ENCODE results near the gene DUSP16.
"Not testable (repeated sequence)": the region's sequence is repeated elsewhere in the genome, so short reads cannot be mapped to it uniquely, and the experiment has no call there.

DUSP16 gene

DNA sequence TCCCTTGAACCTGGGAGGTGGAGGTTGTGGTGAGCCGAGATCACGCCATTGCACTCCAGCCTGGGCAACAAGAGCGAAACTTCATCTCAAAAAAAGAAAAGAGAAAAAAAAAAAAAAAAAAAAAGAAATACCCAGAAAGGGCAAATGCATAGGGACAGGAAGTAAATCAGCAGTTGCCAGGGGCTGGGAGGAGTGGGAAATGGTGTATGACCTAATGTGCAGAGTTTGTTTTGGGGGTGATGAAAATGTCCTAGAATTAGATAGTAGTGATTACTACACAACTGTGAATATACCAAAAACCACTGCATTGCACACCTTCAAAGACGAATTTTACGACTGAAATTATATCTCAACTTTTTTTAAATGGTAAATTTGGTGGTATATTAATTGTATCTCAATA, 20.4 kb downstream of the DUSP16 start:
- DNase-seq, result no peak

DNA sequence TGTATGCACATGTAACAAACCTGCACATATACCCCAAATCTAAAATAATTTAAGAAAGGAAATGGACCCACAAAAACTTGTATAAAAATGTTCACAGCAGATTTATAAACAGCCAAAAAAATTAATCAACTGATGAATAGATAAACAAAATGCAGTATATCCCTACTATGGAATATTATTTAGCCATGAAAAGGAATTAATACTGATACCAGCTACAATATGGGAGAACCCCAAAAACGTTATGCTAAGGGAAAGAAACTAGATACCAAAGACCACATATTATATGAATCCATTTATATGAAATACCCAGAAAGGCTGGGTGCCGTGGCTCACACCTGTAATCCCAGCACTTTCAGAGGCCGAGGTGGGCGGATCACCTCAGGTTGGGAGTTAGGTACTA, 20.9 kb downstream of the DUSP16 start:
- no peak for DNase-seq

DNA sequence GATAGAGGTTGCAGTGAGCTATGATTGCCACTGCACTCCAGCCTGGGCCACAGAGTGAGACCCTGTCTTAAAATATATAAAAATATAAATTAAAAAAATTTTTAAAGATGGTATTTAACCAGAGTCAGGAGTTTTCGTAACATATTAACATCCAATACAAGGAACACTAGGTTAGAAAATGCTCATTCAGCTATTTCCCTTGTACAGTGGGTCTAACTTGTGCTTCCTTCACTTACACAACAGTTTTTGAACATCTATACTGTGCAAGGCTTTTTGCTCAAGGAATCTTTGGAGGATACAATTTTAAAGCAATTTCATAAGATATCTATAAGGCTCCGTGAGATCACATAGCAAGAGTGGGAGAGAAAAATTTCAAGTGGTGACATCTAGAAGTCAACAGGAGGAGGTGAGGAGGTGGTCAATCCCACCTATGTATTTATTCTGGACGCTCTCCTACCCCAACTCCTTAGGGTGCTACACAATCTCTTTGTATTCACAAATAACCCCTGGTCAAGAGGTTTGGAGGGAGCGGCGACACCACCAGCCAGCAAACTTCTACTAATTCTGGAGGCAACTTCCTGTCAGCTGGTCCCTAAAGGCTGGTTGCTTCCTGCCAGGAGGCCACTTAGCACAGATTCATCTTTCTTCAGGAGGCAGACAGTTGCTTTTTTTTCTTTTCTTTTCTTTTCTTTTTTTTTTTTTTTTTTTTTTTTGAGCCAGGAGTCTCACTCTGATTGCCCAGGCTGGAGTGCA, 22.2 kb downstream of the DUSP16 start:
- DNase-seq, result no peak

DNA sequence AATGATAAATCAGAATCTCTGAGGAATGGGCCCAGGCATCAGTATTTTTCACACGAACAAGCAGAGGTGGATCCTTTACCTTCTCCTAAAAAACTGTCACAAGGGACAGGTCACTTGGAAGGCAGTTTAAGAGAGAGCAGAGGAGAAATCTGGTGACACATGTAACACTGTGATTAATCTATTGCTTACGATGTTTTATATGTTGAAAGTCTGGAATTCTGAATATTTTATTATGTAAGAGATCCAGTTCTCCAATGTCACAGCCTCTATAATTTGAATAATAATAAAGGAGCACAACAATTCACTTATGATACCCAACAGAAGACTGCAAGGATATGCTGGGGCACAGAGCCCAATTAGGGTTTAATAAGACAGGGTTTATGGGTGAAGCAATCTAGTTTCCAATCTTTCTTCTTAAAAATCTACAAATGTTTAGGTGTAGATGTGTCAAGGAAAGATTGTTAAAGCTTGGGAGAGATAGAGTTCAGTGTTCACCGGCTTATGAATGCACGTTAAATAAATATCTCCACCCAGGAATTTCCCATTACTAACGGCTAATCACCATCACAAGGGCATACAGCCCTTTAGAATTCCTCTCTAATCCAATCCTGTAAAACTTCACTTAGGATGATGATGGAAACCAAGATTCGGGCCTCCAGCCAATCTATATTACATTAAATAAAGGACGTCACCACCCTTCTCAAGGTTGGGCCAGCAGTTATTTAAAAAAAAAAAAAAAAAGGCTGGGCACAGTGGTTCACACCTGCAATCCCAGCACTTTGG, 23.4 kb downstream of the DUSP16 start:
- DNase-seq, result no peak

DNA sequence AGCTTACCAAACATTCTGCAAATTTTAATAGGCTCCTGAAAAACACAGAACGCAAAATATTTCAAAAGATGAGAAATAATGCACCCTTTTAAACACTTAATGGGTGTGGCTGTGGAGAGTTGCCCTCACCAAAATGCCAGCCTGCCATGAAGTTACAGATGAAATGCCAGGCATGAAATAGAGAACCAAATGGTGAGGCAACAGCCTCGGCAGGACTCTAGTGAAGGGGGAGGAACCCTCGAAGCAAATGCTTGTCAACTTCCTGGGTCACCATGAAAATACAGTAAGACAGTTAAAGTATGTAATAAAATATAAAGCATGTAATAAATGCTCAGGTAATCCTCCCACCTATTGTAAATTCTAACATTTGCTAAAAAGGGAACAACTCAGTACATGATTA, 24.1 kb downstream of the DUSP16 start:
- no peak for DNase-seq

DNA sequence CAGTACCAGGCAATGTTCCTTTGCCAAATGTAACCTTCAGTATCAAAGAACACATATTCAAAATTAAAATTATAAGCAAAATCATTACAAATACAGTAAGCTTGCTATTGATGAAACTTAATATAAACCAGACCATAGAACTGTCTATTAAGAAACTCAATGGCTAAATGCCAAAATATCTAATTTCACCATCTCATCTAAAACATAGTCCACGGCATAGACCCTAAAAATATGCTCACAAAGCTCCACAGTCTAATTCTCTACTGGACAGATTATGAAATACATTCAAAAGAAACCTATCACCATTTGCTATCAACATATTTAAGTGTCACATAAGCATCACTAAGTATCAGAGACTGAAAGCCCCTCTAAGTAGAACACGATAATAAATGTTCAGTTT, 25.2 kb downstream of the DUSP16 start:
- DNase-seq, result no peak

DNA sequence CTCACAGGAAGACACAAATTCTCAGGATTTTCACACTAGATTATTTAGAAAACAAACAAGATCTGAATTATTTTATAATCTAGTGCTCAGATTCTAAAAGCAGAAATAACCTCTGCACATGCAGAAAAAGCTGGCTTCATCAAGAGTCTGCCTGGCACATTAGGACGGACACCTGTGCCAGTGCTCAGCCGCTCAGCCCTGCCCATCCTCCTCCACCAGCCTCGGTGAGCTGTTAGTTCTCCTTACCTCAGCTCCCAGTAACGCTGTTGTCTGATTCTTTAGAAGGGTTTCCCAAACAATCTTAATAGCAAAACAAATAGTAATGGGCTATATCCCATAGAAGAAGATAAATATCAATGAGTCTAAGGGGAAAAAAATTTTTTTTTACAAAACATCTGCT, 27.7 kb downstream of the DUSP16 start:
- no peak for DNase-seq

DNA sequence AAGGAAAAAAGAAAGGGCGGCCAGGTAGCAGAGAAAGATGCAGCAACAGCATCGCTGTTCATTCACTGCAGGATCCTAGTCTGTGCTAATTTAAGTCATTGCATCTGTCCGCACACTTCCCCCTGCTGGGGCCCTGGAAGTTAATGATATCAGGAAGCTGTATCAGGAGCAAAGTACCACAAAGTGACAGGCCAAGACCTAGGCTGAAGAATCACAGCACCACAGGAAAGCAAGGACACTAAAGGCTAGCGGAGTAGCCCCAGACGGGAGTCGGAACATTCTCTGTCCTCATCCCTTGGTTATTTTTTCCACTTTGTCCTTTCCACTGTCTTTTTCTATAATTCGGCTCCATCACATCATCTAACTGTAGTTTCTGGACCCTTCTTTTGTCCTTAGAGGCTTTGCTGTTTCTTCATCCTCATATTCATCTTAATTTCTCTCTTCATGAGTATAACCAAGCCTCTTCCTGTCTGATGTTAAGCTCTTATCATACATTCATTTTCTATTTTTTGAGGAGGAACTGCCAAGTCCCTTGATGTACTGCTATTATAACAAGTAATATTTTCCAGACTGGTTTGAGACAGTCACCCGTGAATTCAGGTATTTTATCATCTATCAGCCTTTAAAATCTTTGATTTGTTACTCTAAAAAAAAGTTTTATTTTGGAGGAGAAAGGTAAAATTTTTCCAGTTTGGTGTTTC, 28.3 kb downstream of the DUSP16 start:
- no peak for DNase-seq

DNA sequence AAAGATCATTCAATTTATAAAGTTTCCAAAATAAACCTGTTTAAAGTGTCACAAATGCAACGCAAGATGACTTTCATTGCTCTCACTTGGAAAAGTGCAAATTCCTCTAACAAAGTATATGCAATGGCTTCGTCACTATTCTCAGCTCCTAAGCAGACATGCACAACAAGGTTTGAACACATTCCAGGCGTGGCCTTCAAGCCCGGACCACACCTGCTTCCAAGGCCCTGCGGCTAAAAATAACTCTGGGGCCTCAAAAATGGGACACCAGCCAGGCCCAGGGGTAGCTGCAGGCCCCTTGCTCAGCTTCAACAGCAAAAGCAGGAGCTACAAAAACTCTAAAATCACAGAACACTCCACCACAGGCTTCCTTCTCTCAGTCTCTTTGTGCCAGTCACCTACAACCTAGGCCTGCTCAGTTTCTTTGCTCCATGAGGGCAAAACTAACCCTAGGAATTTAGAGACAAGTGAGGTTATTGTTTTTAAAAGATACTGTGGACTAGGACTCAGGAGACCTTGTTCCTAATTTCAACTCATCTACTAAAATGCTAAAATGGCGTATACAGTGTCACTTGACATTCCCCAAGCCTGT, 29.3 kb downstream of the DUSP16 start:
- no peak for DNase-seq

DNA sequence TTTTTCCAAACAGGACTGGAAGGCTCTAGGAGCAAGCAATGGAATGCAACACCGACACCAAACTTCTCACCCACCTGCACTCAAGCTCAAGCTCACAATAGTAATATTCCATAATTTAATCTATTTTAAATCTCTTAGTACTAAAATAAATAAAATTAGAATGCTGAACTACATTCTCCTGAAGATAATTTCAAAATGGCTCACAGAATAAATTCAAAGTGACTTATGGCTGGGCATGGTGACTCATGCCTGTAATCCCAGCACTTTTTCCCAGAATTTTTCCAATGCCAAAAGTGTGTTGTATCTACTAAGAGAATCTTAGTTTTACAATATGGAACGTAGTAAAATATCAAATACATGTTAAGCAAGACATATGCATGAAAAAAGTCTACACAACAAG, 31.5 kb downstream of the DUSP16 start:
- no peak for DNase-seq

DNA sequence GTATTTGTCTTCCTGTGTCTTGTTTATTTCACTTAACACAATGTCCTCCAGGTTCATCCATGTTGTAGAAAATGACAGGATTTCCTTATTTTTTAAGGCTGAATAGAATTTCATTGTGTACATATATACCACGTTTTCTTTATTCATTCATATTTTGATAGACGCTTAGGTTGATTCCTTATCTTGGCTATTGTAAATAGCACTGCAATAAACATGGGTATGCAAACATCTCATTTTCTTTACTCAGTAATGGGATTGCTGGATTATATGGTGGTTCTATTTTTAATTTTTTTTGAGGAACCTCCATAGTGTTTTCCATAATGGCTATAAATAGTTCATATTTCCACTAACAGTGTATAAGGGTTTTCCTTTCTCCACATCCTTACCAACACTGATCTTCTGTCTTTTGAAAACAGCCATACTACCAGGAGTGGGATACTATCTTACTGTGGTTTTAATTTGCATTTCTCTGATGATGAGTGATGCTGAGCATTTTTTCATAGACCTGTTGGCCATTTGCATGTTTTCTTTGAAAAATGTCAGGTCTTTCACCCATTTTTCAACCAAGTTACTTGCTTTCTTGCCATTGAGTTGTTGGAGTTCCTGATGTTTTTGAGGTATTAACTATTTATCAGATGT, 32.8 kb downstream of the DUSP16 start:
- DNase-seq, result no peak

DNA sequence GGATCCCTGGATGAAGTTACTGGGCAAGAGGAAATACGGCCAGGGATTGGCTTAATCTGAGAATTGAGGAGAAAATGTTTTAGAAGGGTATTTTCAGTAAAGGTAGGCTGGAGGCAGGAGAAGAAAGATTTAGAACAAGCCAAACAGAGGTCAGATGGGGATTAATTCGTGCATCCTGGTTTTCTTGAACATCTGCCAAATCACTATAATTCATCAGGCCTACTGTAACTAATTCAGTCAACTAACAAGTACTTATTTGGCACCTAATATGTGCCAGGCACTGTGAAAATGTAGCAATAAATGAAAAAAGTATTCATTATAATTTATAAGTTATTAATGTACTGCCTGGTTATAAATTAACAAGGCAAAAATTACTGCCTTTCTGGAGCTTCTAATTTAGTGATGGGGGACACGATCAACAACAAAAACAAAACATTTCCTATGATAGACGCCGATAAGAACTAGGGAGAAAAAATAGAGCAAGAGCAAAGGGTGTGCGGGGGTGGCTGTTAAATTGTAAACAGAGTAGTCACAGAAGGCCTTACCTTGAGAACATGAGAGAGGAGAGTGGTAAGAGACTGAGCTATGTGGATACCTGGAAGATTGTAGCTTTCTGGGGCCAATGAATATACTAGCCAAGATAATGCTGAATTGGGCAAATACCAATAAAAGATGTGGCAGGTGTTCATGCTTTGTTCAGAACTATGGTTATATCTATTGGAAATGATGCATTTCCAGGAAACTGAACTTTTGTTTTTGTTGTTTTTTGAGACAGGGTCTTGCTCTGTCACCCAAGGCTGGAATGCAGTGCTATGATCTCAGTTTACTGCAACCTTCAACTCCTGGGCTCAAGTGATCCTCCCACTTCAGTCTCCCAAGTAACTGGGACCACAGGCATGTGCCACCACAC, 34.0 kb downstream of the DUSP16 start:
- no peak for DNase-seq

DNA sequence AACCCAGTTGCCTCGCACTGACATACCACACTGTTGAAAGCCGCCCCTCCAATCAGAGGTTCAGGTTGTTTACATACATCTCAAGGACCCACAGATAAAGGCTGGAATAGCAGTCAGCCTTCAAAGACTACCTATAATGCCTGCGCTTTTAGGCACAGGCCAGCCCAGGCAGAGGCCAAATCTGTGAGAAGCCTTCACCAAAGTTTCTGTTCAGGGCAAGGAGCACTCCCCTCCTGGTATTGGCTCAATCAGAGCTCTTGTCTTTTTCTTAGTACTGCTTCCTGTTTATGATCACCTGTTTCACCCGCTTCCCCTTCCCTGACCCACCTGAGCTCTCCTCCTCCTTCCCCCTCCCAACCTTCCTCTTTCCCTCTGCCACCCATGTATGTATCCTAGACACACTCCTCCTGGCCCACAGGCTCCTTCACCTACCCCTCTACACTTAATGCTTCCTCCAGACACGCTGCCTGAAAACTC, 34.8 kb downstream of the DUSP16 start:
- DNase-seq, result no peak

DNA sequence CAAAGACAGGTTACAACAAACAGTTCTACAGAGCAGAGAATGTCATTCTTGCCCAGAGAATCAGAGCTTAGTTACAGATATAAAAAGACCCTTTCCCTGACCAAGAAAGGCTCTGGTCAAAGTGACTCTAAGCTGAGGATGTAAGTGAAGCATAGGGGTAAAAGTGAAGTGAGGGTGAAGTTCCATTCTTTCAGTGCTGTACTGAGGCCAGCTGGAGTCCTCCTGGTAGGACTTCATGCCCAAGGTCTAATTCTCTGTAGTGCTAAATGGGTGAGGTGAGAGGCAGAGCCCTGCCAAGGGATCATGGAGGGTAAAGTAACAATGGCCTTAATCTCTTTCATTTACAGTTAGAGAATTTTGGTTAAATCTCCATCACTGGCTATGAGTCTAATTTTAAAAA, 38.5 kb downstream of the DUSP16 start:
- DNase-seq, result no peak

DNA sequence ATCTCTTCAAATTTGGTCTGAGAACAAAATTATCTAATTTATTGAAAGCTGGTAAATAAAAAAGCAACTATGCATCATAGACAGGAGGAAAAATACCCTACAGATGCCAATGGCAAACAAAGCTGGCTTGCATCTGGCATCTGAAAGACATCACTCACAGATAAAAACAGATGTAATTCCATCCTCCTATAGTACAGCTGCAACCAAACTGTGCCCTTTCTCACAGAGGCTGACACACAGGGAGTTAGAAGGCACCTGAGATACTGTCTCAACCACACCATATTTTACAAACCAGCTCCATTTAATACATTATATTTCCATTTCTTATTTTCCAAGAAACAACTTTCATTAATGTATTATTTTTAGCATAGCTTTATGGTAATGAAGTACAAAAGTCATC, 39.4 kb downstream of the DUSP16 start:
- DNase-seq, result no peak

DNA sequence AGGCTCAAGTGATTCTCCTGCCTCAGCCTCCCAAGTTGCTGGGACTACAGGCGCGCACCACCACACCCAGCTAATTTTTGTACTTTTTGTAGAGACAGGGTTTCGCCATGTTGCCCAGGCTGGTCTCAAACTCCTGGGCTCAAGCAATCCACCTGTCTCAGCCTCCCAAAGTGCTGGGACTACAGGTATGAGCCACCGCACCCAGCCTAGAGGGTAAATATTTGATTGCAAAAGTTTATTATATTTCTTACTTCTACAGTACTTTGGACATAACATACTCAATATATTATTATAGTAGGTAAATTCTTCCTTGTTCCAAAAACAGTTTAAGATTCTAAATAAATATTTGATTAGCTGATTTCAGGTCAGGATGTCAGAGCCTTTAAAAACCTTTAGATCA, 40.0 kb downstream of the DUSP16 start:
- DNase-seq, result not testable (repeated sequence)

DNA sequence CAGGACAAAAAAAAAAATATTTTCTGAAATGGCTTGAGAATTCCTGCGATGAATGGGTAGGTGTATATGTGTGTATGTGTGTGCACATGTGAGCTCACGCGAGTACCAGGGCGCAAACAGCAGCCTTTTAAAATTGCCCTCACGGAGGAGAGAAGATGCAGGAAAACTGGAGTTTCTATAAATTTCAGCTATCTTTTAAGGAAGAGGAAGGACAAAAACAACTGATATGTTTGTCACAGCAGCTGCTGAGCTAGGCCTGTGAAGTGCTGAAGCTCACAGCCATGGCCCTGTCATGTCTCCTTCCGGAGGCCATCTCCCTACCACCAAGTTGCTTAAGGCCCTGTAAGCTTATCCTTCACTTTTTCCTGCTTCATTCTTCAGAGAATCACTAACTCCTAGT, 40.8 kb downstream of the DUSP16 start:
- DNase-seq, result no peak

DNA sequence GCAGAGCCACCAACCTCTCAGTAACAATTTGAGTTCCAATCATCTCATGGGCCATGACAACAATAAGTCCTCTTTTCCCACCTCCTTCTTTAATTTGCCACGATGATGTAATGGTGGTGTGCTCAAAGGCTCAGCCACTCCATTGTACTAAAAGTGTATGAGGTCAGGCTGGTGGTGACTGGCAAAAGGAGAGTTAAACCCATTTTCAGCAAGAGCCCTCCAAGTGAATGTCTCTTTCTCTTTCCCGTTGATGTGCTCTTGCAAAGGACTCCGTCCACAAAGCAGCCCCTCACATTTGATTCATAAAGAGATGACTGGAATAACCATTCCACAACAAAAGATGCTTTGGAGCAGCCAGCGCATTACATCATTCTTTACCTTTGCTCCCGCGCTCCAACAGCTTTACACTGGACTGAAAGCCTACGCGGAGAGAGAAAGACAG, 41.6 kb downstream of the DUSP16 start:
- DNase-seq, result no peak

DNA sequence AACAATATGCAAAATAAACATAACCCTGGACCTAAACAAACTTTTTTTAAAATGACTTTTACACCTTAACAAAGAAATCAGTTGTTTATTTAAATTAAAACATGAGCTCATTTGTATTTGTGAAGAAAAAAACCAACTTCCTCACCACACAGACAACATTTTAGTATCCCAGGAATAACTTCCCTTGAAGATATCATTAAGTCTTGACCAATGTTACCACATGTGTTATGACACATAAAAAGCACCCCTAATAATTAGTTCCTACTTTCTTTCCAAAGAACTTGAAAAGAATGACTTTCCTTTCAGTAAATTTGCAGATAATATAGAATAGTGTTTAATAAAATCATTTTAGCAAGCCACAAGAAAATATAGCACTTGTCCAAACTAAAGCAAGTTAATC, 42.4 kb downstream of the DUSP16 start:
- no peak for DNase-seq

DNA sequence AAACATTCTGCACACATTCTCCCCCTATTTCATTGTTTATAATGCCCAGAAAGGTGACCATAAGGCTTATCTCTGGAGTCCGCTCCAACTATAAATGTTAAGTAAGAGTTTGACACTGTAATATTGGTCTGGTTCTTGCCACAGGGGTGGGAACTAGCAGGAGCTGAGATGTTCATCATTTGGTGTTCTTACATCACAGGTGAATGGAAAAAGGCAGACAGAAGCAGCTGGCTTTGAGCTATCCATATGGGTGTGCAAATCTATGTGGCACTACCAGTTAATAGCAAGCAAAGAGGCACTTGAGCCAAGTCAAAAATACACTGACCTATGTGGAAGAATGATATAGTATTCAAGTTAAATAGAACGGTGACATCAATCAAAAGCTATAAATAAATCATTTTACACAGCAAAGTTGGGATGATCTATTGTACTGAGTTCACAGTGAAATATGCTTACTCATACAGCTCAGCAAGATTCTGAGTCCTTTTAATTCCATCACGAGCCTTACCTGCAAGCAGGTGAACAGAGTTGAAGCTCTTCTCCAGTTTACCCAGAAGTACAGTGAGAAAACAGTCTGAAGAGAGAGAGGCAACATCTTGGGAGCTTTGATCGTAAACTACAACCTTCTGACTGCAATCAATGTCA, 43.2 kb downstream of the DUSP16 start:
- DNase-seq, result no peak

DNA sequence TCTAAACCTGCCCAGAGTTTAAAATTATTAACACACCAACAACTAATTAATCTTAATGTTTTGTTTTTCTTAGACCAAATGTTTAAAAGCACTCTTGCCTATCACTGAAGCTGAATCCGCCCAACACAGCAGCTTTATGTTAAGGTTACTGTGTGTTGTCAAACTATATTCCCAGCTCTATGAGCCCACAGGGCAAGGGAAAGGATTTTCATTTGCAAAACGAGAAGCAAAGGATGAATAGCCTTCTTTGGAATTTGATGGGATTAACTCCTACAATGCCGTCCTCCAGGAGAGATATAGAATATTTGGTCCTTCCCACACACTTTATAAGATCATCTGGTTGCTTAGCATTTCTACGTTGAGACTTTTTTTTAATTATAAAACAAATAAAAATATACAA, 43.7 kb downstream of the DUSP16 start:
- no peak for DNase-seq
